HG02943 (cell line): Measurements from ENCODE around the gene TTLL5.

Experiments used
- ATAC-seq: cut with Tn5 transposase; IDR thresholded peaks from one replicate; pipeline ENCODE4 v1.9.1; 2021; ENCODE audit warnings: mild to moderate bottlenecking, low read depth, moderate library complexity; ENCODE audit not compliant: unreplicated experiment

The TTLL5 gene

DNA sequence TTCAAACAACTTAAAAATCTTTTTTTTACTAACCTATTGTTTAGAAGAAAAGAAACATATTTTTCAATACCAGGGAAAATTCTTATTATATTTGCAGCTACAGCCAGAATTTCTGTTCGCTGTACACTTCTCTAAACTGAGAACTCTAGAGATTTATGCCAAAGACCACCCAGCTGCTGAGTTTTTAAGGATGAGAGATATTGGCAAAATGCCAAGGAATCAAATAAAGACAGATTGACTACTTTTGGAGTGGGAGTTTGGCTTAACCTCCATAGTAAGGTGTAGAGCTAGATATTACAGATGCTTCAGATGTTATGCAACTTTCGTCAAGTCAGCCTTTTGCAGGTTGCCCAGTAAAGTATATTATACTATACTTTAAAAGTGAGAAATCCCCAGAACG is 71.8 kb downstream of the TTLL5 start:
- ATAC-seq, result no peak

DNA sequence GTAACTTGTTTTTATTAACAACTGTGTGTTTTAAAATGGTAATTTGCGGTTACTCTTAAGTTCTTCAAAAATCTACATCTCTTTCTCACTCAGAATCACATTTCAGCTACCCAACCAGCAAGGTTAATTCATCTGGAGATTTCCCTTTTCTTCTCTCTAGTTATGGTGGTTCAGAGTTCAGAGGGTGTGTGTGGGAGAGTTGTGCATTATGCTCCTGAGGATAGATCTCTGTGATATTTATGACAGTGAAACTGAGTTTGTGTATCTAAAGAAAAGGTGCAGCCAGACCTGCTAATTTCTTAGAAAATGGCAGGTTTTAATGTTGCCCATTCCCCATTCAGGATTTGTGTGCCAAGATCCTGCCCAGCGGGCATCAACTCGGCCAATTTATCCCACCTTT is 73.8 kb downstream of the TTLL5 start:
- no peak for ATAC-seq

- ATAC-seq, result no peak
Observed at GRCh38 chr14:75736845-75737485, 75.9 kb downstream of the TTLL5 start.

GRCh38 chr14:75738192-75738591 is 77.1 kb downstream of the TTLL5 start:
- no peak for ATAC-seq

- no peak for ATAC-seq
Observed at GRCh38 chr14:75742867-75743266, 81.8 kb downstream of the TTLL5 start.

GRCh38 chr14:75747899-75748298 is 86.9 kb downstream of the TTLL5 start:
- no peak for ATAC-seq

DNA sequence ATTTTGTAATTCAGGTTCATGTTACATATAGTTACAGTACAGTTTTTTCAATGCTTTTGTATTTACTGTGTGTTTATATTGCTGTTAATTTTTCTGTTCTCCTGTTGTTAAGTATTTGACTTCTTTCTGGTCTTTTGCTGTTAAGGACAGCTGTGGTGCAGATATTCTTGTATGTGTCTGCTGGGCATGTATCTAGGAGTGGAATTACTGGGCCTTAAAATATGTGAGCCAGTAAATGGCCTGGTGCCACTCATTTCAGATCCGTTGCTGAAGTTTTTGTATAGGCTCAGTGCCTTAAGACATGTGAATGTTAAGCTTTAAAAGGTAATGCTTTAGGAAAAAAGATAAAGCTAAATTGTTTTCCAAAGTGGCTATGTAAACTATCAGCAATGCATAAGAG is 87.3 kb downstream of the TTLL5 start:
- ATAC-seq, result no peak

DNA sequence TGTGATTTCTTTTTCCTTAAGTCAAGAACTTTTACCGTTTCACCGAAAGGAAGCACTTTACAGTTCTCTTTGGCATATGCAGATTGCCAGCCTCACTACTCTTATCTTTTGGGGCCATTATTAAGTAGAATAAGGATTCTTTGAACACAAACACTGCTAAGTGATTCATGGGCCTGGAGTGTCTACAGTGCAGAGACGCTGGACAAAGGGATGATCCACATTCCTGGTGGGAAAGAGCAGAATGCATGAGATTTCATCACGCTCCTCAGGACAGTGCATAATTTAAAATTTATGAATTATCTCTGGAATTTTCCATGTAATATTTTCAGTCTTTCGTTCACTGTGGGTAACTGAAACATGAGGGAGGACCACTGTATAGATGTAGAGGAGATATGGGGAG is 90.2 kb downstream of the TTLL5 start:
- no peak for ATAC-seq

GRCh38 chr14:75752086-75752485 is 91.0 kb downstream of the TTLL5 start:
- no peak for ATAC-seq

DNA sequence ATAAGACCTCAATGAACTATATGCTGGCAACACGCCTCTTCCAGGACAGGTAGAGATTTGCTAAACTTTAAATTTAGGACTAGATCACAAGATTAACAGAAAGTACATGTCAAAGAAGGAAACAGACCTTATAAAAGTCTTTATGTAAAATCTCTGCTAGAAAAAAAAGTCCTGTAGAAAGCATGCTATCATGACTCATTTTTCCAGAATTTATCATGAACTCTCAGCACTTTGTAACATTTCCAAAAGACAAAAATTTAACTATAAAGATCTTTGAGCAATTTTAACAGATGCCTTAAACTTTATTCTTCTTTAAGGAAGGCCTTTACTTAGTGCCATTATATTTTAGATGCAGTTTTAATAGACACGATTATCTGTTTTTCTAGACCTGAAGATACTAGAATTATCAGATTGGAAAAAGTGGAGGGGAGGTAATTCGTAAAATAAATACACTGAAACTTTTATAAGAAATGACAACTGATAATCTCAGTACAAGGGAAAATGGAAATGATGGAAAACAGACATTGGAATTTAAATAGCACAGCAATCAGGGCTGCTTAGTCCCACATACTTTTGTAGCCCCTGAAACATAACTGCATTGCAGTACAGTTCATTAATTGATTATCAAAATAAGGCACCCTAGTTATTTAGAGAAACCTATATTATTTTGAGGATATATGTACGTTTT is 92.0 kb downstream of the TTLL5 start:
- no peak for ATAC-seq

- no peak for ATAC-seq
Observed at GRCh38 chr14:75753696-75754095, 92.7 kb downstream of the TTLL5 start.

DNA sequence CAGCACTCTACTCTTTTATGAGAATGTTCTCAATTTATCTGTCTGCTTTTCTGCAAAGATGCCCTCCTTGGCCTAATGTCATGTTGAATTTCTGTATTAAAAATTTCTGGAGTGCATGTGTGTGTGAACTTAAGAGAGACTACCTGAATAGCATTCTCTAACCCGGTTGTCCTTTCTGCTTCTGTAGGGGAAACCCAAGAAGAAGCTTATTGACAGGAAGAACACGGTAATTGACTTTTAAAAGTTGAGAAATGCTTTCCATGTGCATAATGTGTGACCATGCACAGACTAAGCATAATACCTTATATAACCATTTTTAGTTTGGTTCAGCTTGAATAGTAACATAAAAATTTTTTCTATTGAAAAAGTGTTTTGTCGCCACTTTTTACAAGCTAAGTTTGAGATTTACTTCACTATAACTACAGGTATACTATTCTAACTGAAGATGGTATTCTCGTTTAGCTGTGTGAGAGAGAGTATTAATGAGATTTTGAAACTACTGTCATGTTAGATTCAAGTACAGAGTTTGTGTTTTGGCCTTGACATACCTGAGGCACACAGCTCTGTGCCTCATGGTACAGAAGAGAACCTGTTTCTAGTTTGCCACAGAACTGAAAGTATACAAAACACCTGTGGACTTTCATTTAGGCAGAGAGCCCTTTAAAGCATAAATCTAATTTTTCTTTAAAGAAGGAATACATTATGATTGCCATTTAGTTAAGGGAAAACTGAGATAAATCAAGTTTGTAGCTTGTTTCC is 96.8 kb downstream of the TTLL5 start:
- no peak for ATAC-seq

DNA sequence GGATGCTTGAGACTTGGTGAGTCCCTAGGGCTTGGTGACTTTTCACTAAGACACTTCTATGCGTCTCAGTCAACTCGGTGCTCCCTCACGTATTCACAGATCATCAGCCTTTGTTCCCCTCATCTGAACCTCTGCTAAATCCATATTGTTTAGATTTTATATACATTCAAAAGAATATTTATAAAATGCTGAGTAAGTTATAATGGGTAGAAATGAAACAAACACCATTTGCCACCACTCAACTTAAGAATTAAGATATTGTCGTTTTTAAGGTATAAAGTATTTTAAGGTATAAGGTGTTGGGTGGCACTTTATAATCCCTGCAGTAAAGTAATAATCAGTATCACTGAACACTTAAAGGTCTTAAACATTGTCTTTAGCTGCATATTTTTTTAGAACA is 103.0 kb downstream of the TTLL5 start:
- no peak for ATAC-seq

DNA sequence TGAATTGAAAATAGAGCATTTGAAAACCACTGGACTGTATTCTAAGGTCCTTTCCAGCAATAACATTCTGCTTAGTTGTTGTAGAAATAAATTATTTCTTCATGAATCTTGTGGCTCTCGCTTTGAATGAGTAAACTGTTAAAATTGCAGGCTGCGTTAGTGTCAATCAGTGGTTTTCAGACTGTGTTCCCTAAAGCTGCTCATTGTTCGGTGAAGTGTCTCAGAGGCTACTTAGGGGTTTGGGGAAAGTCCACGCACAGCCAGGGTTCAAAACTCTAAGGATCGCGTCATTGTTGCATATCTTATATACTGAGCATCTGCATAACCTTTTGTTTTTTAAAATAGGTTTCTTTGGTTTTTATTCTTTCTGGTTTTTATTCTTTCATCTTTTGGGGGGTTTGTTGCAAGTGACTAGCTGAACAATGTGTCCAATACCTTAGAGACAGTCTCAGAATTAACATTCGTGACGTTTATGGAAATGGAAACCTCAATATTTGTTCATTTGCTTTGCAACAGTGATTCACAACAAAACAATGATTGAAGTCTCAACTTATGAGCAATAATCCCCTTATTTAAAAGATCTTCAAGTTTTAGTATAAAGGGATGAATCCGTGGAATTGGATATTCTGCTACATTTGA is 108.1 kb downstream of the TTLL5 start:
- no peak for ATAC-seq

GRCh38 chr14:75770635-75771034 is 109.6 kb downstream of the TTLL5 start:
- ATAC-seq, result no peak

- ATAC-seq, result no peak
Observed at GRCh38 chr14:75771595-75771994, 110.5 kb downstream of the TTLL5 start.

- no peak for ATAC-seq
Observed at GRCh38 chr14:75773046-75773445, 112.0 kb downstream of the TTLL5 start.

DNA sequence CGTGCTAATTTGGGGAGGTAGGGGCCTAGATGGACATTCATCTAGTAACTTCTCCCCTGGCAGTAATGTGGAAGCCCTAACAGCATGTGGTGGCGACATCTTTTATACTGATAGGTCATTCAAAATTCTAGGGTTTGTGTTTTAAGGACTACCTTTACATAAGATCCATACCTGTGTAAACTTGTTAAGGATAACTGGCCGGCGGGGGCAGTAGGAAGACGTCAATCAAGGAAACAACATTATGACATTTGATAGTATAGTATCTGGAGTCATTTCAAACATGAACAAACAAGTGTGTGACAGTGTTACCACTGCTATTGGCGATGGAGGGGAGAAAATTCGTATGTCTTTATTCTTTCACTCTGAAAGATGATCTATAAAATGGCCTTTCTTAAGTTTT is 120.0 kb downstream of the TTLL5 start:
- no peak for ATAC-seq

DNA sequence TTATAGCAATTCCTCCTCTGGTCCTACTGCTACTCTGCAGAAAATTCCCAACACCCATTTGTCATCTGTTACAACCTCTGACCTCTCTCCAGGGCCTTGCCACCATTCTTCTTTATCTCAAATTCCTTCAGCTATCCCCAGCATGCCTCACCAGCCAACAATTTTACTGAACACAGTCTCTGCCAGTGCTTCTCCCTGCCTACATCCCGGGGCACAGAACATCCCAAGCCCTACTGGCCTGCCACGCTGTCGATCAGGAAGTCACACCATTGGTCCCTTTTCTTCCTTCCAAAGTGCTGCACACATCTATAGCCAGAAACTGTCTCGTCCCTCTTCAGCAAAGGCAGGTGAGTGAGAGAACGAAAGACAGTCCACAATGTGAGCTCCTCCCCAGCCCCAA is 122.1 kb downstream of the TTLL5 start:
- no peak for ATAC-seq

DNA sequence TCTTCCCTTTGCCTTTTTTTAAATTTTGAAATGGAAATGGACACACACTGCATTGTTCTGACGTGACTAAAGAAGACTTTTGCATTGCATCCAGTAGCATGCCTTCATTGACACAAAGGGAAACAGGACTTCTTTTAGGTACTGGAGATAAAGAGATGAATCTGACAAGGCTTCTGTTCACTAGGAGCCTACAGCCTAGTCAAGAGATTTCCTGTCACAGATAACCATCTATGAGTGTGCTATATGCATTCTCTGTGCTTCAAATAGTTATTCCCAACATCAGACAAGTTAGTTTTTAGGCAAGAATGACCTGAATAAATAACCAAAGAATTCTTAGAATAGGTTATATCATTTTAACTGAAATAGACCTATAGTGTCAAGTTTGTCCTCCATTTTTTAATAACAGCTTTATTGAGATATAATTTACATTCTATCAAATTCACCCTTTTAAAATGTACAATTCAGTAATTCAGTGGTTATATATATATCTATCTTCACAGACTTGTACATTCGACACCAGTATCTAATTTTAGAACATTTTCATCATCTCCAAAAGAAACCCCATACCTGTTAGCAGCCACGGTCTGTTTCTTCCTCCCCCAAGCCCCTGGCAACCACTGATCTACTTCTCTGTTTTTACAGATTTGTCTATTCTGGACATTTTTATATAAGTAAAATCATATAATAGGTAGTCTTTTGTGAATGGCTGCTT is 122.7 kb downstream of the TTLL5 start:
- no peak for ATAC-seq

- no peak for ATAC-seq
Observed at GRCh38 chr14:75784314-75784686, 123.3 kb downstream of the TTLL5 start.
